Esophagus muscularis mucosa (tissue), 3 donors: ENCODE data around the gene RPS19BP1.

Experiments
- CTCF ChIP-seq, 3 experiments: fragments of 200-600 bp in 2 of 3; fragments of 450-650 bp in 1 of 3; sonication (generic) in 2 of 3; IDR thresholded peaks; one replicate each; pipeline ENCODE4 v1.5.1; 2017 to 2019; ENCODE audit warnings: antibody characterized with exemption in 3 of 3, mild to moderate bottlenecking in 2 of 3, moderate library complexity in 1 of 3
- POLR2A ChIP-seq: fragments of 450-650 bp; IDR thresholded peaks from one replicate; pipeline ENCODE4 v1.6.1; 2017; ENCODE audit warnings: antibody characterized with exemption, moderate library complexity, mild to moderate bottlenecking, low read depth

GRCh38 chr22:39570665-39571064 is 38.1 kb upstream of the RPS19BP1 start, which contains the start of gene CACNA1I:
- no peak for TF ChIP-seq CTCF (IDR thresholded peaks at IDR 0.05)
- no peak for TF ChIP-seq POLR2A
